ENCODE results near the gene SLC5A5. TPM values are rescaled to one million over a fixed set of nuclear protein-coding genes. Genes with fewer than 3 reads are reported as not detected.

Gene SLC5A5
- total and polyA plus RNA-seq, 2 of the 4 experiments (the other 2 are of a cell fraction): not detected

- in situ Hi-C loops (cut with MboI; ENCODE audit: low sequenced_read_pairs) (loop anchor here (5.0 kb wide), 1 partner anchor 118 kb away; no protein-coding TSS in a partner anchor), intact Hi-C loops (cut with micrococcal nuclease) (no loop called here), dilution Hi-C loops (cut with HindIII; ENCODE audit: low sequenced_read_pairs, unreplicated experiment) (no loop called here)
- H3K4me2 ChIP-seq (ENCODE audit: low read depth, low read length): no peak overlapping the region
- no peak overlapping the region for H3K9ac ChIP-seq (ENCODE audit: low read depth, low read length)
- no peak overlapping the region for H2BK20ac ChIP-seq (ENCODE audit: low read depth, low read length)
- H3K79me1 ChIP-seq (ENCODE audit: low read depth in 1 of 2, low read length in 2 of 2): peaks cover 0 to 6% of the 10 kb centered on the region in 2 experiments; a peak in 2 of 4 replicates
- H2BK5ac ChIP-seq (ENCODE audit: low read depth, low read length, poor library complexity, severe bottlenecking): no peak overlapping the region
- no peak overlapping the region for H3K4me3 ChIP-seq (ENCODE audit: insufficient read depth, low read depth, low read length)
- H4K20me1 ChIP-seq (ENCODE audit: insufficient read depth, low read length): peaks cover 19% of the 10 kb centered on the region
- H3K4ac ChIP-seq (ENCODE audit: low read depth, low read length): no peak overlapping the region
- H2AK5ac ChIP-seq (ENCODE audit: low read depth, low read length): no peak overlapping the region
- H3K9me1 ChIP-seq (ENCODE audit: insufficient read depth, low read length): peaks cover 8% of the 10 kb centered on the region; the same call in 1 of the 2 replicates
- no peak overlapping the region for H4K5ac ChIP-seq (ENCODE audit: low read depth, low read length)
- TF ChIP-seq NFE2L2 (IDR thresholded peaks at IDR 0.05; ENCODE audit: low read depth, low read length) (no peak), RCOR1 (IDR thresholded peaks at IDR 0.05; ENCODE audit: insufficient replicate concordance, low read length) (no peak), MXI1 (IDR thresholded peaks at IDR 0.05; ENCODE audit: borderline replicate concordance, low read depth, low read length) (no peak), ELK1 (IDR thresholded peaks at IDR 0.05; ENCODE audit: borderline replicate concordance, low read depth, low read length) (no peak), POLR2A (IDR thresholded peaks at IDR 0.05; ENCODE audit: low read depth, low read length) (no peak), MAZ (IDR thresholded peaks at IDR 0.05; ENCODE audit: borderline replicate concordance, low read depth, low read length) (no peak), MAFK (IDR thresholded peaks at IDR 0.05; ENCODE audit: low read depth, low read length) (no peak), RAD21 (IDR thresholded peaks at IDR 0.05; ENCODE audit: low read length) (no peak), BHLHE40 (IDR thresholded peaks at IDR 0.05; ENCODE audit: low read depth, low read length) (no peak), CEBPB (IDR thresholded peaks at IDR 0.05; ENCODE audit: low read depth, low read length) (no peak)
- H2BK120ac ChIP-seq (ENCODE audit: low read depth, low read length): no peak overlapping the region
- DNase-seq: no peak
- ChIA-PET POLR2A (ENCODE audit: unreplicated experiment) (no interaction called here), CTCF (interaction anchor here (3.4 kb wide), 1 partner anchor 63 kb away, joined by 33 read pairs; the partner anchor contains the start of gene CCDC124)
- no peak overlapping the region for H4K91ac ChIP-seq (ENCODE audit: insufficient read depth, low read depth, low read length)
- BruUV-seq (replicated peaks): no TSS peak
- no peak overlapping the region for H2BK15ac ChIP-seq (ENCODE audit: low read depth, low read length)
- no peak overlapping the region for H3K14ac ChIP-seq (replicated peaks; ENCODE audit: low read depth, low read length)
- peaks cover 47% of the 10 kb centered on the region for H3K27me3 ChIP-seq (ENCODE audit: control insufficient read depth, insufficient read depth, low read length)
- H3K36me3 ChIP-seq (ENCODE audit: control insufficient read depth, insufficient read depth, low read length): peaks cover 14% of the 10 kb centered on the region
- H4K8ac ChIP-seq (ENCODE audit: low read depth in 2 of 2, low read length in 2 of 2): no peak overlapping the region
- H3K9me3 ChIP-seq (ENCODE audit: control insufficient read depth, insufficient read depth, low read length): no peaks in the 10 kb centered on the region
- H3K27ac ChIP-seq (ENCODE audit: insufficient read depth, low read length): no peak overlapping the region
- H2AFZ ChIP-seq (replicated peaks; ENCODE audit: low read length, poor library complexity): no peak overlapping the region
- H3K56ac ChIP-seq (ENCODE audit: extremely low read depth, insufficient read depth, low read length): no peak overlapping the region
- WGBS, 2 experiments (ENCODE audit: extremely low coverage in 2 of 2, insufficient read length in 1 of 2): 28% methylated on average over 4 of the region's 11 CpGs; no CpG with 5 or more reads in 1 of the 2 experiments
- no peak for ATAC-seq (ENCODE audit: low read depth)
- H2AK9ac ChIP-seq (replicated peaks; ENCODE audit: low read depth, low read length, poor library complexity): no peak overlapping the region
- no peak overlapping the region for H3K18ac ChIP-seq (ENCODE audit: low read depth, low read length)
- no peak overlapping the region for H3K23ac ChIP-seq (ENCODE audit: low read depth, low read length)
- no peaks in the 10 kb centered on the region for H3K4me1 ChIP-seq (ENCODE audit: control insufficient read depth, insufficient read depth, low read length)
Observed at GRCh38 chr19:17869114-17869608, 2.6 kb upstream of the SLC5A5 start.
